ENCODE results near the gene SLC23A2. TPM values are rescaled to one million over a fixed set of nuclear protein-coding genes. Genes with fewer than 3 reads are reported as not detected.
A peak's percentile ranks its signal among the peaks of the same experiment; 100 is the strongest.
"Not testable (repeated sequence)": the region's sequence is repeated elsewhere in the genome, so short reads cannot be mapped to it uniquely, and the experiment has no call there.

Gene SLC23A2
- total RNA-seq, 1 experiment from 2014 or later = 5.9 TPM

DNA sequence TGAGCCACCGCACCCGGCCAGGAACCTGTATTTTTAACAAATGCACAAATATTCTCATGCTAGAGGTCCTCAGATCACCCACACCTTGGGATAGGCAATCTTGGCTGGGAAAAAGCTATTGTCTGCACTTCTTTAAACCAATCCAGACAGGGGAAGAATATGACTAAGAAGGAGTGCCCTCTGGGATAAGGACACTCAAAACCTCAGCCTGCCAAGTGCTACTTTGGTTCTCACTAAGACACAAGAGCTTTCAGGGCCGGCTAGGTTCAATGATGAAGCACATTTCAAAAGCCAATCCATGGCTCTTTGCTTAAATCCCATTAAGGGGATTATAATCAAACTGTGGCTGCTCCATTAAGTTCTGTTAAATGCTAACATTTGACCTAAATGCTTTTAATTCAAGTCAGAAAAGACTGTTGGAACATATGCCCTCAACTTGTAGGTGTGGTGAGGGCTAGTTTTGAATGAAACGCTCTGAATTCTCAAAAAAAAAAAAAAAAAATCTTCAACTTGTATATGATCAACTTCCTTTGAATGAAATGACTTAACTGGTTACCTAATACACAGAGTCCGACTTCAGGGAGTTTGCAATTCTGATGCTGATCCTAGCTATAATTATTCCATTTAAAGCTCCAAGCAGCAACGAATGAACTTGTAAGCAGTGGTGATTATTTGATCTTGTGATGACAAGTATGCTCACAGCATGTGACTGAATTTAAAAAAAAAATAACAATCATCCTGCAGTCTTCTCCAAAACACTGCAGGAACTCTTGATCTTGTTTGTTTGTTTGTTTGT lies 56.6 kb downstream of the SLC23A2 start:
- no peaks in the 10 kb centered on the region for H3K27me3 ChIP-seq (ENCODE audit: control insufficient read depth, insufficient read depth, low read length)
- H3K36me3 ChIP-seq (replicated peaks; ENCODE audit: control insufficient read depth, insufficient read depth, low read length) = no peaks in the 10 kb centered on the region
- no peak overlapping the region for H3K4me3 ChIP-seq (ENCODE audit: insufficient read depth, low read depth, low read length)
- DNase-seq = no peak

DNA sequence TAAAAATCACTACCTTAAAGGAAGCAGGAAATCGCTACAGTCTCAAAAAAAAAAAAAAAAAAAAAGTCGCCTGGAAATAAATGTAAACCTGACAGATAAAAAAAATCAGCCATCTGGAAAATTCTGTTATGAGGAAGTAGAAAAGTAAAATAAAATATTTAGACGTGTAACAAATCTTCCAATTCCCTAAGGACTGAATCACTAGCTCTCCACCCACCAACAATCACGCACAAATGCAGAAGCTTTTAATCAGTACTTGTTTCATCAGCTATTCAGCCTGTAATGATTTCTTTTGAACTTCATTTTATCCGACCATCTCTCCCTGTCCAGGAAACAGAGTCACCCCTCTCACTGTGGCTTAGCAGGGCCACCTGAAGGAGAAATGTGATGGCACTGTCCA lies 59.0 kb downstream of the SLC23A2 start:
- H3K4me3 ChIP-seq (ENCODE audit: insufficient read depth, low read depth, low read length) = no peak overlapping the region
- DNase-seq = no peak
- H3K27me3 ChIP-seq (ENCODE audit: control insufficient read depth, insufficient read depth, low read length) = no peaks in the 10 kb centered on the region
- H3K36me3 ChIP-seq (replicated peaks; ENCODE audit: control insufficient read depth, insufficient read depth, low read length) = no peaks in the 10 kb centered on the region

DNA sequence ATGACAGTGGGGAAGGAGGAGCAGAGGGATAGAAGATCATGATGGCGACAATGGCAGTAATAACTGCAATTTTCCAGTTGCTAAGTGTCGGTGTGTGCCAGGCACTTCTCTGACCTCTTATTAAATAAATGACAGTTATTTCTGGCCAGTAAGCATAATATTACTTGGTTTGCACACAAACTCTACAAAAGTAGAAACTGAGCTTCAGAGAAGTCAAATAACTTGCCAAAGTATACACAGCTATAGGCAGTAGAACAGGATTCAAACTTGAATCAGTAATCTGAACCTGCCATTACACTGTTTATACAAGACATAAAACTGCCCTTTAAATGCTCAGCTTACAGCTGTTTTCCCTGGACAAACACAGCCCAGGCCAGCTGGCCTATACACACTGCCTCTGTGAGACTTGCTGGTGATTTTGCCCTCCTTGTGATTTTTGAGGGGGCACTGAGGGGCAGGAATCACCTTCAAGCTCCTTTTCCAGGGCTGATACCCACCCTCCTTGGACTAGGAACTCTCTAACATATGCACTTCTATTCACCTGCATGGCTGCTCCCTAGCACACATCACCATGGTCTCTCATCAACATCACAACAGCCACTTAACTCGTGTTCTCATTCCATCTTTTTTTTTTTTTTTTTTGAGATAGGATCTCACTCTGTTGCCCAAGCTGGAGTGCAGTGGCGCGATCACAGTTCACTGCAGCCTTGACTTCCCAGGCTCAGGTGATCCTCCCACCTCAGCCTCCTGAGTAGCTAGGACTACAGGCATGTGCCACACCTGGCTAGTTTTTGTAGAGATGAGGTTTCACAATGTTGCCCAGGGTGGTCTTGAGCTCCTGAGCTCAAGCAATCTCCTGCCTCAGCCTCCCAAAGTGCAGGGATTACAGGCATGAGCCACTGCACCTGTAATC lies 63.6 kb downstream of the SLC23A2 start:
- Histone ChIP-seq H3K4me3 (ENCODE audit: insufficient read depth, low read depth, low read length) (no peak overlapping the region), H3K36me3 (replicated peaks; ENCODE audit: control insufficient read depth, insufficient read depth, low read length) (no peaks in the 10 kb centered on the region), H3K27me3 (ENCODE audit: control insufficient read depth, insufficient read depth, low read length) (no peaks in the 10 kb centered on the region)
- DNase-seq = no peak

DNA sequence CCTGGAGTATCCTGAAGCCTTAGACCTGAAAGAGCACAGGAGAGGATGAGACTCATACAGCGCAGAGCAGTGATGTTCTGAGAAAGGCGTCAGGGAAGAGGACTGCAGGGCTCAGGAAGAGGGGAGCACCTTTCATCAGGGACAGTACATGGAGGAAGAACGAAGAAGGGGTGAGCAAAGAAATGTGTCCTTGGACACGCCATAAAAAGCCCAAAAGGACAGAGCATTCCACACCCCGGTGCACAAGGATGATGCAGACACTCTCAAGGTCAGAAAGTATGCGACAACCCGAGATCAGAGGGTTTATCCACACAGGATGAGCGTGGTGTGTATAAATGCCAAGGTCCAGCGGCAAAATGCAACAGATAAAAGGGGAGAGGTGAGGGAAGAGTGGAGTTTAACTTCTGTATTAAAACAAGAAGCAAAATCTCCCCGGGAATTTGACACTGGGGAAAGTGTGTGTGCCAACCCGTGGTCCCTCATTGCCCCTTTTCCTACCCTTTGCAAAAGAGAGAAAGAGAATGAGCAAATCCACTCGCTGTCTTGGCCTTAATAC lies 64.4 kb downstream of the SLC23A2 start:
- DNase-seq = no peak
- Histone ChIP-seq H3K4me3 (ENCODE audit: insufficient read depth, low read depth, low read length) (no peak overlapping the region), H3K36me3 (replicated peaks; ENCODE audit: control insufficient read depth, insufficient read depth, low read length) (no peaks in the 10 kb centered on the region), H3K27me3 (ENCODE audit: control insufficient read depth, insufficient read depth, low read length) (no peaks in the 10 kb centered on the region)

DNA sequence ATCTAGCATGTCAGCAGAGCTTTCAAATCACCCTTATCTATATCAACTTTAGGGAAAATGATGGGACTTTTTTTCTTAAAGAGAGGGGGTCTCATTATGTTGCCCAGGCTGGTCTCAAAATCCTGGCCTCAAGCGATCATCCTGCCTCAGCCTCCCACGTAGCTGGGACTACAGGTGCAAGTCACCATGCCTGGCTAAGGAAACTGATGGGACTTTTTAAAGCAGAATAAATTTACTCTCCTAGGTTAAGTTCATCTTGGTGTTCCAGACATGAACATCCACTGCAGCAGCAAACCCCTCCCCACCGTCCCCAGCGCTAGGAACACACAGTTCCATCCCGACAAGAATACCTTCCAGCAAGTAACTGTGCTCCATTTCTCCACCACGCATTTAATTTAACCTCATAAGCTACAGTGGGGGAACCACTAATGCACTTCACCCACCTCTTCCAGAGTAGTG lies 64.9 kb downstream of the SLC23A2 start:
- Histone ChIP-seq H3K36me3 (replicated peaks; ENCODE audit: control insufficient read depth, insufficient read depth, low read length) (no peaks in the 10 kb centered on the region), H3K4me3 (ENCODE audit: insufficient read depth, low read depth, low read length) (no peak overlapping the region), H3K27me3 (ENCODE audit: control insufficient read depth, insufficient read depth, low read length) (no peaks in the 10 kb centered on the region)
- DNase-seq = no peak

DNA sequence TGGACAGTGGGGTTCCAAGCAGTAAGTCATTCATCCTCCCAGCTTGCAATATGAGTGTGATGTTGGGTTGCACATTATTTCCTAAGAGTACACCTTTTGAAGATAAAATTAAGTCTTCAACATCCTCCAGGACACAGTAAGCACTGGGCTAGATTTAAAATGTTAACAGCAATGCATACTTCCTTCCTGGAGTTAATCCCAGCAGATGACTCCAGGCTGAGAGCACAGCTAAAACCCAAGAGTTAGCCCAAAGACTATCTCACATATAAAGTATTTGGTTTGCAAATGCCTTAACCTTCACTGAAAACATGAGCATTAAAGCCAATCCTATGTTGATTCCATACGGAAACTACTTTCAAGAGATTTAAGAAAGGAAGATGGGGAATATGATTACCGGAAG lies 69.2 kb downstream of the SLC23A2 start:
- DNase-seq = no peak
- Histone ChIP-seq H3K27me3 (ENCODE audit: control insufficient read depth, insufficient read depth, low read length) (no peaks in the 10 kb centered on the region), H3K4me3 (ENCODE audit: insufficient read depth, low read depth, low read length) (no peak overlapping the region), H3K36me3 (replicated peaks; ENCODE audit: control insufficient read depth, insufficient read depth, low read length) (no peaks in the 10 kb centered on the region)

DNA sequence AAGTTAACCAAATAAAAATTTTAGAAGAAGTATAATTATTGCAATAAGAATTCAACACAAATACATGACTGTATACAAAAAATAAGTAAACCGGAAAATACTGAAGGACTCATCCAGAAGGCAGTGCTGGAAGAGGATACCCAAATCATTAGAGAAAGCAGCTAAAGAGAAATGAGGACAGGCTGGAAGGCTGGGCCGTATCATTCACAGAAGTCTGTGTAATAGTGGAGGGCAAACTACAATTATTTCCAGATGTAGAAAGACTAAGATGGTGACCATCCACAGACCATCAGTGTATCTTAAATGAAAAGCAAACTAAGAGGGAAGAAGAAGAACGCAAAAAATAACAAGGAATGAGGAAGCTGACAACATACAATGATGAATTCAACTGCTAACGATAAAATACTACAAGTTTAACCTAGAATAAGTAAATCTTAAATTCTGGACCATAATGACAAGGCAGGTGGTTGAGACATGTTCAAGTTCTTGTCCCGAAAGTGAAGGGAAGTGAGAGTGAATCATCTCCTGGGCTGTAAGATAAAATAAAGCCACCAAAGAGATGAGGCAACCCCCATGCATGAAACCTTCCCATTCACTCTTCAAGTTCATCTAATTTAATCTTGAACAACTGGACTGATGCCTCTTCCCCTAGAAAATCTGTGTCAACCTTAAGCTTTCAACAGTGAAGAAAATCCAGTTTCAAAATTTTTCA lies 71.5 kb downstream of the SLC23A2 start:
- Histone ChIP-seq H3K27me3 (ENCODE audit: control insufficient read depth, insufficient read depth, low read length) (no peaks in the 10 kb centered on the region), H3K36me3 (replicated peaks; ENCODE audit: control insufficient read depth, insufficient read depth, low read length) (no peaks in the 10 kb centered on the region), H3K4me3 (ENCODE audit: insufficient read depth, low read depth, low read length) (no peak overlapping the region)
- no peak for DNase-seq

DNA sequence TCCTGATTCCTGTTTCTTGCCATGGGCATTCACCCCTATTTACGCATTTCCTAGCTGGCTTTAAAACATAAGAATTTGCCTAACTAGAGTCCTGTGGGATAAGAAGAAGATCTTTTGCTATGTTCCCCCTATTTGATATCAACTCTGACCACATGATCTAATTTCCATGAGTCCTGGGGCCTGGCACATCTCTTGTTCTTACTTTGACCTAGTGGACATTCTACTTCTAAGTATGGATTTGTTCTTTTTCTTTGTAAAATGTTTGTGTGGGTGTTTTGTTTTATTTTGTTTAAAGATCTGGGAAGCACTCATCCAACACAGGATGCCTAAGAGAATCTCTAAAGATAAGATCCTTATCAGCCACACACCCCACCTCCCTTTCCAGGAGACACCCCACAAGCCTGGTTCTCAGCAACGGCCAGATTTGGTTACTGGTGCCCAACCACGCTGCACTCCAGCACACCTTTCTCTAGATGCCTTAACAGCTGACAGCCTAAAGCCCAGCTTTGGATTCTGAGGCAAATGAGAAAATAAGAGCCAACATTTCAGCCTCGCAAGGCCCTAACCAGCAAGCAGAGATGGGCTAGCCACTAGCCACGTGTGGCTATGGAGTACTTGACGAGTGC lies 74.7 kb downstream of the SLC23A2 start:
- H3K27me3 ChIP-seq (ENCODE audit: control insufficient read depth, insufficient read depth, low read length) = no peaks in the 10 kb centered on the region
- no peak for DNase-seq
- H3K36me3 ChIP-seq (replicated peaks; ENCODE audit: control insufficient read depth, insufficient read depth, low read length) = no peaks in the 10 kb centered on the region
- H3K4me3 ChIP-seq (ENCODE audit: insufficient read depth, low read depth, low read length) = no peak overlapping the region

DNA sequence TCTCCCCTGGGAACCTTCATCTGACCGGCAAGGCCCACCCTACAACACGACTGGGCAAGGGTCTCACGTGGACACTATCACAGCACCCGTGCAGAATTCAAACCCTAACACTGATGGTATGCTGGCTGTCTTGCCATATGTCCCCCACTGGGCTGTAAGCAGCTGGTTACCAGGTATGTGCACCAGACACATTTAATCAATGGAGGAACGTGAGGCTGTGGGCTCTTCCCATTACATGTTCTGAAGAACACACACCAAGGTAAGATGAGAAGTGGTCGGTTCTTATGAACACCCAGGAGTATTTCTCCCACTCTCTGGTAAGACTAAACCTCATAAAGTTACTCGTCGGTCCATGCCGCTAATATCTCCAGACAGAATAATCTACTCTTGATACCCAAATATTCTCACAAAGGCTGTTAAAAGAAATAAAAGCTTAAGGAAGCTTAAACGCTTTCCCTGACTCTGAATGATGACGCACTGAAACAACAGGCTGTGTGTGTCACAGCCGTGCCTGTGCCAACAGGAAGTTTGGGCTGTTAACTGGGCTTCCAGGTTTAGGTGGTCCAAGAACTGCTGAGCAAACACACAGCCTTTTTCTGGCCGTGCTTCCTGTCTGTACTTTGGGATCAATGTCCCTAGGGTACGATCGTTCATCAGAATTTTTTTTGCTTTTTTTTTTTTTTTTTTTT lies 75.3 kb downstream of the SLC23A2 start:
- H3K4me3 ChIP-seq (ENCODE audit: insufficient read depth, low read depth, low read length) = no peak overlapping the region
- H3K27me3 ChIP-seq (ENCODE audit: control insufficient read depth, insufficient read depth, low read length) = no peaks in the 10 kb centered on the region
- DNase-seq = no peak
- H3K36me3 ChIP-seq (replicated peaks; ENCODE audit: control insufficient read depth, insufficient read depth, low read length) = no peaks in the 10 kb centered on the region

DNA sequence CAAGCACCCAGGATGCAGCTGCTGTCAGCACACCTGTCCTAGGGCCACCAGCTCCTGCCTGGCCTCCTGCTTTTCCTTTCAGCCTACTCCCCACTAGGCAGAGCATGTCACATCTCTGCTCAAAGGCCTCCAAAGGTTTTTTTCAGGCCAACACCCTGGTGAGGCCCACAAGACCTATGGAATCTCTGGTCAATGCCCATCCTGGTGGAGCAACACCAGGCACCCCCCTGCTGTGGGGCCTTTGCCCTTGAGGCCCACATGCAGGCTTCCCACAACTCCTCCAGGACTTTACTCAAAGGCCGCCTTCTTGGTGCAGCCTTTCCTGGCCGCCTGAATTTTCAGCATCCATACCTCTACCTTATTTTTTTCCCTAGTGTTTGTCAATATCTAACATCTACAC lies 76.9 kb downstream of the SLC23A2 start:
- Histone ChIP-seq H3K36me3 (replicated peaks; ENCODE audit: control insufficient read depth, insufficient read depth, low read length) (no peaks in the 10 kb centered on the region), H3K4me3 (ENCODE audit: insufficient read depth, low read depth, low read length) (no peak overlapping the region), H3K27me3 (ENCODE audit: control insufficient read depth, insufficient read depth, low read length) (no peaks in the 10 kb centered on the region)
- DNase-seq = no peak

DNA sequence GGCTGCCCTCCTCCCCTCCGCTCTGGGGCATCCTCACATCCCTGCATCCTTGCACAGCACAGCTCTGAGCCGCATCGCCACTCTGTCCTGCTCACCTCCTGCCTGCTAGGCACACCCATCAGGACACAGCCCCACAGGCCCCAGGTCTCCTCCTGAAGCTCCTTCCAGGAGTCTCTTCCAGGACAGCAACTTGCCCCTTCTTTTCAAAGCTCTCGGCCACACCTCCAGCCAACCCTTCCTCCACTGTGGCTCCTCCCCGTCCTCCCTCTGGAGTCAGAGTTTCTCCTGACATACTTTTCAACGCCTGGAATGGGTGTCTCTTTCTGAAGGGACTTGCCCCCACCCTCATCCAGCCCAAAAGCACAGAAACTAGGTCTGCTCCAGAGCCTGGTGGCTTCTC lies 77.3 kb downstream of the SLC23A2 start:
- DNase-seq = peak; percentile 38
- no peaks in the 10 kb centered on the region for H3K27me3 ChIP-seq (ENCODE audit: control insufficient read depth, insufficient read depth, low read length)

DNA sequence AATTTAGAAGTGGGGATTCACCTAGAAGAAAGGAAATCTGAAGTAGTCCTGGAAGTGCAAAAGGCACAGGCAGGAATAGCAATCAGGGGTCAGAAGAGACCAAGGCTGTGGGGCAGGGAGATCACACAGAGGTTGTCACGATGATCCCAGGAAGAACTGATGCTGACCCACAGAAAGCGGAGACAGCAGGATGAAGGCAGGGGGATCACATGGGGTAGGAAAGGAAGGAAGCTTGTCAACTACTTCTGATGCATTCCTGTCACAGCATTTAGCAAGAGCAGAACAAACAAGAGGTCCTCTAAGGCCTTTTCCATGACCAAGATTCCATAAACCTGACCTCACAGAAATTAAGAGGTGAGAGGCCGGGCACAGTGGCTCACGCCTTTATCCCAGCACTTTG lies 79.1 kb downstream of the SLC23A2 start:
- H3K36me3 ChIP-seq (replicated peaks; ENCODE audit: control insufficient read depth, insufficient read depth, low read length) = no peaks in the 10 kb centered on the region
- H3K4me3 ChIP-seq (ENCODE audit: insufficient read depth, low read depth, low read length) = no peak overlapping the region
- DNase-seq = no peak
- H3K27me3 ChIP-seq (ENCODE audit: control insufficient read depth, insufficient read depth, low read length) = no peaks in the 10 kb centered on the region

More for the DNA sequence above, 77.3 kb downstream of the SLC23A2 start:
- H3K36me3 ChIP-seq (replicated peaks; ENCODE audit: control insufficient read depth, insufficient read depth, low read length) = no peaks in the 10 kb centered on the region
- no peak overlapping the region for H3K4me3 ChIP-seq (ENCODE audit: insufficient read depth, low read depth, low read length)

DNA sequence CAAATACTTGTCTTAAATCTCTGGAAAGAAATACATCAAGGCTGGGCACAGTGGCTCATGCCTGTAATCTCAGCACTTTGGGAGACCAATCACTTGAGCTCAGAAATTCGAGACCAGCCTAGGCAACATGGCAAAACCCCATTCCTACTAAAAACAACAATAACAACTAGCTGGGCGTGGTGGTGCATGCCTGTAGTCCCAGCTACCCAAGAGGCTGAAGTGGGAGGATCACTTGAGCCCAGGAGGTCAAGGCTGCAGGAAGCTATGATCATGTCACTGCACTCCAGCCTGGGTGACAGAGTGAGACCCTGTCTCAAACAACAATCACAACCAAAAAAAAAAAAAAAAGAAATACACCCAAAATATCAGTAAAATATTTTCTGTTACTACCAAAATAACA lies 80.0 kb downstream of the SLC23A2 start:
- not testable (repeated sequence) for DNase-seq; H3K27me3 ChIP-seq (ENCODE audit: control insufficient read depth, insufficient read depth, low read length); H3K4me3 ChIP-seq (ENCODE audit: insufficient read depth, low read depth, low read length); H3K36me3 ChIP-seq (replicated peaks; ENCODE audit: control insufficient read depth, insufficient read depth, low read length)

Data from H7 (cell line).